HepG2 (cell line): Measurements from ENCODE around the gene CEBPB. TPM values are rescaled to one million over a fixed set of nuclear protein-coding genes. Genes with fewer than 3 reads are reported as not detected.

Experiments used
- ETV6 ChIP-seq: sonication (generic); formaldehyde crosslinking; conservative IDR thresholded peaks from 2 replicates; pipeline ENCODE4 v1.4.0; 2020; ENCODE audit warnings: missing genetic modification reagents
- MYNN ChIP-seq: sonication (generic); formaldehyde crosslinking; IDR thresholded peaks from 2 replicates; pipeline ENCODE4 v1.4.0; 2020; ENCODE audit warnings: mild to moderate bottlenecking, low read depth, missing genetic modification reagents
- PREB ChIP-seq: sonication (generic); formaldehyde crosslinking; IDR thresholded peaks from 2 replicates; pipeline ENCODE4 v1.4.0; 2020; ENCODE audit warnings: missing genetic modification reagents
- SMAD1 ChIP-seq: sonication (generic); formaldehyde crosslinking; IDR thresholded peaks from 2 replicates; pipeline ENCODE4 v1.4.0; 2020; ENCODE audit warnings: missing genetic modification reagents, low read depth, mild to moderate bottlenecking, borderline replicate concordance
- TEAD2 ChIP-seq: sonication (generic); formaldehyde crosslinking; IDR thresholded peaks from 2 replicates; pipeline ENCODE4 v1.9.0; 2021; ENCODE audit warnings: missing genetic modification reagents
- THAP9 ChIP-seq: sonication (generic); formaldehyde crosslinking; IDR thresholded peaks from 2 replicates; pipeline ENCODE4; 2020; ENCODE audit warnings: missing genetic modification reagents, mild to moderate bottlenecking, borderline replicate concordance
- ZBTB8A ChIP-seq: sonication (generic); formaldehyde crosslinking; IDR thresholded peaks from 2 replicates; pipeline ENCODE4 v1.4.0; 2020; ENCODE audit warnings: mild to moderate bottlenecking, low read depth, missing genetic modification reagents, borderline replicate concordance
- ZNF224 ChIP-seq: sonication (generic); formaldehyde crosslinking; IDR thresholded peaks from 2 replicates; pipeline ENCODE4 v1.5.0; 2020; ENCODE audit warnings: mild to moderate bottlenecking, missing genetic modification reagents
- ZNF260 ChIP-seq: sonication (generic); formaldehyde crosslinking; IDR thresholded peaks from 2 replicates; pipeline ENCODE4 v1.4.0; 2020; ENCODE audit warnings: missing genetic modification reagents, low read depth, mild to moderate bottlenecking, borderline replicate concordance
- ZNF615 ChIP-seq: sonication (generic); formaldehyde crosslinking; IDR thresholded peaks from 2 replicates; pipeline ENCODE4 v1.5.0; 2020; ENCODE audit warnings: mild to moderate bottlenecking, missing genetic modification reagents, borderline replicate concordance
- ZNF678 ChIP-seq: sonication (generic); formaldehyde crosslinking; IDR thresholded peaks from 2 replicates; pipeline ENCODE4 v1.4.0; 2020; ENCODE audit warnings: mild to moderate bottlenecking, missing genetic modification reagents
- polyA plus RNA-seq, 8 experiments: library from polyadenylated mRNA; depleted of rRNA in 3 of 8; stranded (reverse) in 7 of 8; unstranded in 1 of 8; fragments of >200 nt; fragmentation: Illumina TruSeq in 4 of 8; extraction: Trizol in 4 of 8; gene quantifications; 2 replicates each; pipeline versions ENCODE4 v1.2.1 to v1.2.3, GENCODE V29; 2011 to 2016; ENCODE audit warnings: low read depth in 4 of 8, missing spikeins in 1 of 8, mixed read lengths in 1 of 8; ENCODE audit not compliant: insufficient read depth in 1 of 8
- total RNA-seq, 5 experiments: library from RNA; depleted of rRNA; stranded (reverse); fragments of >200 nt; fragmentation: Illumina TruSeq; extraction: Trizol; gene quantifications; 2 replicates each; pipeline ENCODE4 v1.2.3, GENCODE V29; 2016; ENCODE audit warnings: low read depth in 1 of 5

CEBPB gene
- total and polyA plus RNA-seq, 2 of the 13 experiments (the other 11 are each of a cell fraction or from before 2014, with no cell fraction given): 18.5 to 28.2 TPM

- no peak for TF ChIP-seq ZNF260
- TF ChIP-seq SMAD1 (CRISPR knock-in tag): no peak
- TF ChIP-seq MYNN: no peak
- TF ChIP-seq ZNF224 (CRISPR knock-in tag): no peak
- 0 out of 2 replicates have a peak, but pooled peaks have one; percentile 26 for TF ChIP-seq TEAD2 (CRISPR knock-in tag)
- TF ChIP-seq ZNF615 (CRISPR knock-in tag): no peak
- TF ChIP-seq ZBTB8A (CRISPR knock-in tag): no peak
- no peak for TF ChIP-seq THAP9 (CRISPR knock-in tag)
- TF ChIP-seq PREB (CRISPR knock-in tag): peak; percentile 92; the same call in 1 of the 2 replicates
- TF ChIP-seq ZNF678 (CRISPR knock-in tag): peak; percentile 70; the same call in 1 of the 2 replicates
- no peak; the same call in 1 of the 2 replicates for TF ChIP-seq ETV6 (CRISPR knock-in tag)
Observed at GRCh38 chr20:50191544-50192363, 1.1 kb downstream of the CEBPB start (continued).
